ENCODE results near the gene MC2R. TPM values are rescaled to one million over a fixed set of nuclear protein-coding genes. Genes with fewer than 3 reads are reported as not detected.

MC2R gene
- total RNA-seq, 1 experiment from 2014 or later: not detected

- Mint-ChIP-seq H3K36me3 (ENCODE audit: insufficient read depth in 1 of 3, low read depth in 3 of 3) (no peaks in the 10 kb centered on the region; a peak in 1 of 7 replicates), H3K27me3 (ENCODE audit: low read depth) (peaks cover 5% of the 10 kb centered on the region), H3K9me3 (0 out of 5 replicates have a peak, but pooled peaks cover 0 to 1% of the 10 kb centered on the region in 2 experiments), H3K4me3 (no peak overlapping the region), H3K27ac (no peak overlapping the region), H3K4me1 (peaks cover 20 to 26% of the 10 kb centered on the region in 2 experiments)
- no peak overlapping the region for H2AFZ ChIP-seq (ENCODE audit: low read length)
- H2BK15ac ChIP-seq (ENCODE audit: low read depth, low read length): no peak overlapping the region
- H3K56ac ChIP-seq (ENCODE audit: insufficient read length, low read depth, low read length): no peak overlapping the region
- no peak overlapping the region for H2AK5ac ChIP-seq (ENCODE audit: insufficient read length, low read length)
- H3K79me1 ChIP-seq (ENCODE audit: insufficient read depth, low read depth, low read length, poor library complexity, severe bottlenecking): no peaks in the 10 kb centered on the region
- TF ChIP-seq CTCF (conservative IDR thresholded peaks at IDR 0.05): no peak
- H3K23me2 ChIP-seq (ENCODE audit: insufficient read length, low read depth, low read length, poor library complexity, severe bottlenecking): no peaks in the 10 kb centered on the region
- no peak overlapping the region for H3K27ac ChIP-seq (ENCODE audit: insufficient read length, low read depth, low read length)
- no peaks in the 10 kb centered on the region for H4K20me1 ChIP-seq (ENCODE audit: control insufficient read depth, insufficient read depth, insufficient read length)
- no peaks in the 10 kb centered on the region for H3K27me3 ChIP-seq (ENCODE audit: insufficient read depth, low read length)
- H4K5ac ChIP-seq (ENCODE audit: insufficient read length, low read depth, low read length): no peak overlapping the region
- H3K9ac ChIP-seq (ENCODE audit: extremely low read depth, insufficient read length, low read length): no peak overlapping the region
- no peaks in the 10 kb centered on the region for H3K79me2 ChIP-seq (ENCODE audit: insufficient read depth, low read length)
- no peak overlapping the region for H3K4ac ChIP-seq (ENCODE audit: low read depth, low read length)
- no peak overlapping the region for H3K14ac ChIP-seq (ENCODE audit: insufficient read depth, low read length)
- H2BK20ac ChIP-seq (ENCODE audit: low read depth, low read length, poor library complexity, severe bottlenecking): no peak overlapping the region
- H3K4me1 ChIP-seq (ENCODE audit: insufficient read depth, low read length): no peaks in the 10 kb centered on the region
- H2BK5ac ChIP-seq (ENCODE audit: insufficient read length, low read length): no peak overlapping the region
- no peak overlapping the region for H4K91ac ChIP-seq (ENCODE audit: insufficient read length, low read depth, low read length)
- H3K23ac ChIP-seq (ENCODE audit: insufficient read length, low read depth, low read length): no peak overlapping the region
- H2BK120ac ChIP-seq (ENCODE audit: low read depth, low read length, poor library complexity, severe bottlenecking): no peak overlapping the region
- WGBS (ENCODE audit: extremely low coverage, insufficient read length, low lambda C conversion rate): no CpG with 5 or more reads among the region's 4 CpGs
- DNase-seq: no peak
- H4K8ac ChIP-seq (replicated peaks; ENCODE audit: insufficient read length, low read depth, low read length): no peak overlapping the region
- H3K9me3 ChIP-seq (ENCODE audit: control insufficient read depth, low read depth, low read length): no peaks in the 10 kb centered on the region
- no peak overlapping the region for H3K4me2 ChIP-seq (ENCODE audit: insufficient read depth, insufficient read length, low read length)
- H2BK12ac ChIP-seq (ENCODE audit: insufficient read length, low read depth, low read length): no peak overlapping the region
- H3T11ph ChIP-seq (ENCODE audit: low read length): no peak overlapping the region
- no peak overlapping the region for H3K18ac ChIP-seq (ENCODE audit: insufficient read length, low read depth, low read length)
Observed at GRCh38 chr18:13877157-13877556, 38.2 kb downstream of the MC2R start.
